Activated gamma-delta T cell treated with Interleukin-2 at 50 U/mL for 16 hours (primary cell): ENCODE results near the gene SGIP1.
"Not testable (repeated sequence)": the region's sequence is repeated elsewhere in the genome, so short reads cannot be mapped to it uniquely, and the experiment has no call there.

Experiments
- DNase-seq: peaks from one replicate; pipeline ENCODE4 v3.0.0-alpha.2; 2020

The SGIP1 gene

DNA sequence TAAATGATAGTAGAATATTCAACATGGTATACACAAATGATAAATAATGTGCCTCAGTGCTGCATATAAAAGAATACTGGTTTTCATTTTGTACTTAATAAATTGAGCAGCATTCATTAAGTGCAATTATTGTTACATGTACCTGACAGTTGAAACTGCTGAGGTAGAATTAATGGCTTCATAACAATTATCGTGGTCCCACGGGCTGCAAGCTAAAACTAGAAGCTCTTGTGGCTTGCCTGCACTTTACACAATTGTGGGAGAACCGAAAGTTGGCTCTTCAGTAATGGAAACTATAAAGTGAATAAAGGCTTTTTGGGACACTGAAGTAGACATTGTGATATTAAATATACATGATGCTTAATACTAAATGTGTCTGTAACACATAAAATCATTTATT lies 243.9 kb downstream of the SGIP1 start:
- DNase-seq: no peak

DNA sequence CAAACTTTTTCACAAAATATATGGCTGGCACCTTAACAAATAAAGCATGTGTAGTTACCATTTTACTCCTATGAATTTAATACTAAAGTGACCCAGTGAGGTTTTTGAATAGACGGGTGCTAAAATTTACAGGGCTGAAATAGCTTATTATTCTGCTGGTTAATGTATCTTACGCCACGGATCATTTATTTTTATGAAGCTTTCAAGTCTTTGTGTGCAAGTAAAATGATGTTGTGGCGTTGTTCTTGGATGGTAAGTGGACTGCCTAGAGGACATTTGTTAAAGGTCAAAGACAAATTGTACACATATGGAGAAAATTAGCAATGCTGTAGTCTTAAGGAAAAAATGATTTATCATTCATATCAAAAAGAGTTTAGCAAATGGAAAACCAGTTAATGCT lies 244.3 kb downstream of the SGIP1 start:
- DNase-seq: no peak

DNA sequence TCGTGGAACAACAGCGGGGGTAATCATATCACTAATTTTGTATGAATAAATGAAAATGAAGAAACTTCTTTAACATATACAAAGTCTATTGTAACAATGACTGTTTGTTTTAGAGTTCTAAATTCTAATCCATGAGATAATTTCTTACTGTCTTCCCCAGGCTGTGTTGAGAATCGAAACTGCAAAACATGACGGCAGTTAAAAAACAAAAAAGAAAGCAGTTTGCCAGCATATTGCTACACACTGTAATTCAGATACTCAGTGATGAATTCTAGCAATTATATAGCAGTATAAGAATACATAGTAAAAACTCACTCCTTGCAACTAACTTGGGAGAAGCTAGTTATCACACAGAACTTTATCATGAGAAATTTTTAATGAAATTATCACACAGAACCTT lies 245.0 kb downstream of the SGIP1 start:
- no peak for DNase-seq

DNA sequence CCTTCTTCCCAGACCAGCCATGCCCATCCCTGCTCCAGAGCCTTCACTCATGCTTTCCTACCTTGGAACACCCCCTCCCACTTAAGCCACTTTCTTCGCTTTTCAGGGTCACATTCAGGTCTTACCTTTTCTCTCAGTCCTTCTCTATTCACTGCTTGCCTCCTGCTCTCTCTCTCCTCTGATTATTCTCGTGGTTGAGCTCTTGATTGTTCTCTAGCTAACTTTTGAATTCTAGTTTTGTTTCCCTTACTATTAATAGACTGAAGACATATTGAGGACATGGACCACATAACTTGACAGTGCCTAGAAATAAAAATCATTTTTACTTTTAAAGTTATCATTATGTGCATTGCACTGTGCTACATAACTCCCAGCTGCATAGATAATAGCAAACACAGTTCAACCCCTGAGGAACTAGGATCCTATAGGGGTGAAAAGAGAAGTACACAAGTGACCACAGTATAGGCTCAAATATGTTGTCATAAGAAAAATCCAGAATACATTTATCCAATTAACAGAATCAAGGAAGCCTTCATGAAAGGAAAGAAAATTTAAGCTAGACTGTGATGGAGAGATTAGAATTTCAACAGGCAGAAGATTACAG lies 245.6 kb downstream of the SGIP1 start:
- DNase-seq: no peak

DNA sequence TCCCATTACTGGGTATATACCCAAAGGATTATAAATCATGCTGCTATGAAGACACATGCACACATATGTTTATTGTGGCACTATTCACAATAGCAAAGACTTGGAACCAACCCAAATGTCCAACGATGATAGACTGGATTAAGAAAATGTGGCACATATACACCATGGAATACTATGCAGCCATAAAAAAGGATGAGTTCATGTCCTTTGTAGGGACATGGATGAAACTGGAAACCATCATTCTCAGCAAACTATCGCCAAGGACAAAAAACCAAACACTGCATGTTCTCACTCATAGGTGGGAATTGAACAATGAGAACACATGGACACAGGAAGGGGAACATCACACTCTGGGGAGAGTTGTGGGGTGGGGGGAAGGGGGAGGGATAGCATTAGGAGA lies 251.8 kb downstream of the SGIP1 start:
- not testable (repeated sequence) for DNase-seq

DNA sequence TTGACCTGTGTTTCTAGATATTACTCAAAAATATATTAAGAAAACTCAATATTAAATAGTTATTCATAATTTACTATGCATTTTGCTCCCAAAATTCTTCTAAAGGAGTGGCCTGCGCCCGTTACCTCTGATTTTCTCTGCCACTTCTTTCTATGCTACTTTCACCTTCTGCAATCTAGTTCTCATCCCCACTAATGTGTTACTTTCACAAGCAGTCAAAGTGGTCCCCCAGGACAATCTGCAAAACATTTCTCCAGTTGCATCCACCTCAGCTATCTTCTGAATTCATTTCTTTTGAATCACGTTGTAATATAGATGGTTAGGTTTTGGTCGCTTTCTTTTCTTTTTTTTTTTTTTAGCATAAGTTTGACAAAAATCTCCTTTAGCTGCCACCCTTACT lies 253.7 kb downstream of the SGIP1 start:
- DNase-seq: no peak

DNA sequence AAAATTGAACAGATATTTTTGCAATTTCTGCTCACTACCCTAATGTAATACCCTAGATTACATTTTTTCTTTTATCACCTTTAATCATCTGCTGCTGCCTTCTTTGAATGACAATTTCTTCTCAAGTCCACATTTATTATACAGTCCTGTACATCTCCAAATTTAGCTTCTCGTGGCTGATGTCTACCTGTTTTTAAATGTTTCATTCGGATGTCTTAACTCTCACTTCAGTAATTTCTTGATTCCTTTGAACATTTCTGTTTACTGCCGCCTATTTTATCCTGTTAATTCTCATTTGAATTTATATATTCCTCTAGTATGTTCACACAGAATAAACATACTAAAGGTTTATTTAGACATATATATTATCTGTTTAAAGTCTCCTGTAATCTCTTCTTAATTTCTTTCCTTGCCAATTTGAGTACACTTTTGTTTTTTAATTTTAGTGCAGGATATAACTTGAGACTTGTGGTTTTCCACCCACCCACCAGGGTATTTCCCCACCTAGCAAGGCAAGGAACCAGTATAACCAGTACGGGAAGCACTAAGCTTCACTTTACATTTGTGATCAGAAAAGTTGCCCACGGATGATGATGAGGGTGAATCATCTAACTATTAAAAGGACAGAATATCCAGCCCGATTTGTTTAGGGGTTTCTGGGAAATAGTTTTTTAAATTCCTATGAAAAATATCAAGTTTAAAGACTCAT lies 254.4 kb downstream of the SGIP1 start:
- peak; percentile 14 for DNase-seq

DNA sequence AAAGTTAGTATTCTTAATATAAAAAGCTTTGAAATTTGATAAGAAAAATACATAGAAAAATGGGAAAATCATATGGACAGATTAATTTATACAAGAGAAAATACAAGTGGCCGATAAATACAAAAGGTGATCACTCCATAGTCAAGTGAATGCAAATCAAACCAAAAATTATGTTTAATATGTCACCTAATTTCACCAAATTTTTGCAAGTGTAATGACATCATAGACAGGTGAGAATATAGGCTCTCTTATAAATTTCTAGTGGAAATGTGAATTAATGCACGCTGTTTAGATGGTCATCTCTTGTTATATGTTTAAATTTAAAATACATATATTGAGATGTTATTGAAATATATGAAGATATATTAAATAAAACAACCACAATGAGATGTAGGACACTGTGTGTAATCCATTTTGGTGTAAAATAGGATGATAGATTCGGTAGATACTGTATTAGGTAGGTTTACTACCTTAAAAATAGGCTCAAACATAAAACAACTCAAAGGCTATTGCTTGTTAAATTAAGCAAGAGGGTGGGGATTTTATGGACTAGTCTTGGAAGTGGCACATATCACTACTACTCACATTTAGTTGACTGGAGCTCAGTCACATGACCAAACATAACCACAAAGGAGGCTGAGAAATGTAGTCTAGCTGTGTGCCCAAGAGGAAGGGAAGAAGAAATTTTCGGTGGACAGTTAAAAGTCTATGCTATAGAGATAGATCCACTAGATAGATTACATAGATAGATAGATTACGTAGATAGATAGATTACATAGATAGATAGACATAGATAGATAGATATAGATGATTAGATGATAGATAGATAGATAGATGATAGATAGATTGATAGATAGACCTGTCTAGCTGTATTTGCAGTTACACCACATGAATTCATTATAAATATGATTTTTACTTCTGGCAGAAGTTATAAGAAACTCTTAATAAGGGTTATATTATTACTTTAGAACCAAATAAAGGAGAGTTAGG lies 258.0 kb downstream of the SGIP1 start:
- DNase-seq: no peak

DNA sequence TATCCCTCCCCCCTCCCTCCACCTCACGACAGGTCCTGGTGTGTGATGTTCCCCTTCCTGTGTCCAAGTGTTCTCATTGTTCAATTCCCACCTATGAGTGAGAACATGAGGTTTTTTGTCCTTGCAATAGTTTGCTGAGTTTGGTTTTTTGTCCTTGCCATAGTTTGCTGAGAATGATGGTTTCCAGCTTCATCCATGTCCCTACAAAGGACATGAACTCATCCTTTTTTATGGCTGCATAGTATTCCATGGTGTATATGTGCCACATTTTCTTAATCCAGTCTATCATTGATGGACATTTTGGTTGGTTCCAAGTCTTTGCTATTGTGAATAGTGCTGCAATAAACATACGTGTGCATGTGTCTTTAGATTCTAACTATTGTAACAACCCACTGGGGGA lies 261.9 kb downstream of the SGIP1 start:
- not testable (repeated sequence) for DNase-seq
